Panc1 (cell line): ENCODE data around the gene GUCY1B1. TPM values are rescaled to one million over a fixed set of nuclear protein-coding genes. Genes with fewer than 3 reads are reported as not detected.

Source experiments
- ATAC-seq: fragments of 200-7000 bp; cut with Tn5 transposase; 2 replicates; pipeline ENCODE4 v1.9.1; 2020; ENCODE audit warnings: mild to moderate bottlenecking, moderate library complexity
- BruUV-seq: library from RNA; stranded (reverse); fragments of 400-500 nt; replicated peaks from 2 replicates; lab custom pipeline; 2021; lab: Mats Ljungman, UMichigan
- CTCF ChIA-PET: fragments of 300-600 bp; sonication (Branson Sonifier 250); formaldehyde crosslinking; loops from one replicate; lab custom pipeline; 2022; ENCODE audit warnings: antibody characterized with exemption; lab: Charles Lee
- POLR2A ChIA-PET: fragments of 300-600 bp; sonication (Branson Sonifier 250); formaldehyde crosslinking; loops from one replicate; lab custom pipeline; 2022; ENCODE audit warnings: antibody characterized with exemption; lab: Charles Lee
- DNase-seq: peaks from one replicate; pipeline ENCODE4 v3.0.0-alpha.2; 2010; ENCODE audit warnings: low read depth, low spot score
- H3K27ac ChIP-seq: 2 replicates; pipeline ENCODE4 v1.5.1; 2011; ENCODE audit warnings: mild to moderate bottlenecking, low read length, inconsistent platforms
- H3K27me3 ChIP-seq: fragments of 200-500 bp; sonication (Bioruptor generic); 2 replicates; pipeline ENCODE4 v1.6.0; 2014; ENCODE audit warnings: low read length, inconsistent platforms; ENCODE audit not compliant: control insufficient read depth, insufficient read depth
- H3K36me3 ChIP-seq: fragments of 200-500 bp; sonication (Bioruptor generic); 2 replicates; pipeline ENCODE4 v1.5.1; 2014; ENCODE audit warnings: inconsistent platforms, mild to moderate bottlenecking, low read length, moderate library complexity; ENCODE audit not compliant: control insufficient read depth, insufficient read depth
- H3K4me1 ChIP-seq: 2 replicates; pipeline ENCODE4 v1.5.1; 2011; ENCODE audit warnings: inconsistent platforms, mild to moderate bottlenecking, low read length, moderate library complexity; ENCODE audit not compliant: control insufficient read depth, insufficient read depth
- H3K4me3 ChIP-seq, 2 experiments: 2 replicates each; pipeline ENCODE4 v1.5.1; 2011 to 2012; ENCODE audit warnings: low read depth in 2 of 2, low read length in 2 of 2, mild to moderate bottlenecking in 2 of 2, inconsistent platforms in 1 of 2, moderate library complexity in 1 of 2
- H3K9me3 ChIP-seq: fragments of 200-500 bp; sonication (Bioruptor generic); 2 replicates; pipeline ENCODE4 v1.5.1; 2014; ENCODE audit warnings: low read depth, mild to moderate bottlenecking, inconsistent platforms, low read length, moderate library complexity; ENCODE audit not compliant: control insufficient read depth, insufficient read depth
- CTCF ChIP-seq: fragments of 450-650 bp; IDR thresholded peaks from 2 replicates; pipeline ENCODE4 v1.5.1; 2017; ENCODE audit warnings: mild to moderate bottlenecking
- POLR2AphosphoS5 ChIP-seq: IDR thresholded peaks from 2 replicates; pipeline ENCODE4 v1.6.1; 2012; ENCODE audit warnings: mild to moderate bottlenecking, low read depth, low read length, moderate library complexity
- SIN3A ChIP-seq: IDR thresholded peaks from 2 replicates; pipeline ENCODE4 v1.6.1; 2012; ENCODE audit warnings: low read depth, mild to moderate bottlenecking, low read length, moderate library complexity, borderline replicate concordance; ENCODE audit not compliant: insufficient read depth
- TCF7L2 ChIP-seq: IDR thresholded peaks from 2 replicates; pipeline ENCODE4 v1.6.1; 2011; ENCODE audit warnings: mild to moderate bottlenecking, low read depth, low read length, inconsistent platforms
- in situ Hi-C: cut with HindIII; loops from 2 replicates; pipeline ENCODE4 v1.10.0; 2016; ENCODE audit warnings: low sequenced_read_pairs, low pct_unique_long_range_greater_than_20kb
- intact Hi-C: fragments of 100-400 bp; cut with micrococcal nuclease; formaldehyde crosslinking; loops from one replicate; pipeline ENCODE4 v1.10.0; 2022; ENCODE audit not compliant: unreplicated experiment
- total RNA-seq: library from RNA; stranded (reverse); gene quantifications from one replicate; pipeline ENCODE4 v1.2.1, GENCODE V29; 2021; ENCODE audit not compliant: unreplicated experiment
- TF ChIP-seq, protein P1 (sequence below), 2 experiments: IDR thresholded peaks; 2 replicates each; pipeline ENCODE4 v1.6.1; 2011 to 2012; ENCODE audit warnings: low read depth in 2 of 2, control low read depth in 1 of 2, low read length in 1 of 2, mild to moderate bottlenecking in 1 of 2, moderate library complexity in 1 of 2; ENCODE audit not compliant: insufficient read depth in 1 of 2

Gene GUCY1B1
- total RNA-seq, 1 experiment from 2014 or later = 0.36 TPM

DNA sequence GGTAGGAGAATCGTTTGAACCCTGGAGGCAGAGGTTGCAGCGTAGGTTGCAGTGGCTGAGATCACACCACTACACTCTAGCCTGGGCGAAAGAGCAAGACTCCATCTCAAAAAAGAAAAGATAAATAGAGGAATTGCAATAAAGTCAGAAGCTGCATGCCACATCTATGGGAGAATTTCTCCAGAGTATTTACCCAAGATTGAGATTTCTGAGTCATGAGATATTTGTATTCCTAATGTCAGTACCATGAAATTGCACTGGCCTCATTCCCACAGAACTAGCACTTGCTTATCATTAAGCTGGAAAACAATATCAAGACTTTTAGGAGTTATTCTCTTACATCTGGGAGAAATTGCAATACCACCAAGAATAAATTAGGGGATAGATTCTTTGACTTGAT, 69.8 kb downstream of the GUCY1B1 start:
- no TSS peak for BruUV-seq
- DNase-seq = no peak

GRCh38 chr4:155832664-155833063, 73.8 kb downstream of the GUCY1B1 start:
- TF ChIP-seq SIN3A (no peak), POLR2AphosphoS5 (no peak), CTCF (no peak), TCF7L2 (no peak)
- TF ChIP-seq, protein P1, sequence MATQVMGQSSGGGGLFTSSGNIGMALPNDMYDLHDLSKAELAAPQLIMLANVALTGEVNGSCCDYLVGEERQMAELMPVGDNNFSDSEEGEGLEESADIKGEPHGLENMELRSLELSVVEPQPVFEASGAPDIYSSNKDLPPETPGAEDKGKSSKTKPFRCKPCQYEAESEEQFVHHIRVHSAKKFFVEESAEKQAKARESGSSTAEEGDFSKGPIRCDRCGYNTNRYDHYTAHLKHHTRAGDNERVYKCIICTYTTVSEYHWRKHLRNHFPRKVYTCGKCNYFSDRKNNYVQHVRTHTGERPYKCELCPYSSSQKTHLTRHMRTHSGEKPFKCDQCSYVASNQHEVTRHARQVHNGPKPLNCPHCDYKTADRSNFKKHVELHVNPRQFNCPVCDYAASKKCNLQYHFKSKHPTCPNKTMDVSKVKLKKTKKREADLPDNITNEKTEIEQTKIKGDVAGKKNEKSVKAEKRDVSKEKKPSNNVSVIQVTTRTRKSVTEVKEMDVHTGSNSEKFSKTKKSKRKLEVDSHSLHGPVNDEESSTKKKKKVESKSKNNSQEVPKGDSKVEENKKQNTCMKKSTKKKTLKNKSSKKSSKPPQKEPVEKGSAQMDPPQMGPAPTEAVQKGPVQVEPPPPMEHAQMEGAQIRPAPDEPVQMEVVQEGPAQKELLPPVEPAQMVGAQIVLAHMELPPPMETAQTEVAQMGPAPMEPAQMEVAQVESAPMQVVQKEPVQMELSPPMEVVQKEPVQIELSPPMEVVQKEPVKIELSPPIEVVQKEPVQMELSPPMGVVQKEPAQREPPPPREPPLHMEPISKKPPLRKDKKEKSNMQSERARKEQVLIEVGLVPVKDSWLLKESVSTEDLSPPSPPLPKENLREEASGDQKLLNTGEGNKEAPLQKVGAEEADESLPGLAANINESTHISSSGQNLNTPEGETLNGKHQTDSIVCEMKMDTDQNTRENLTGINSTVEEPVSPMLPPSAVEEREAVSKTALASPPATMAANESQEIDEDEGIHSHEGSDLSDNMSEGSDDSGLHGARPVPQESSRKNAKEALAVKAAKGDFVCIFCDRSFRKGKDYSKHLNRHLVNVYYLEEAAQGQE (IDR thresholded peaks at IDR 0.05; ENCODE audit: insufficient read depth in 1 of 2, low read depth in 2 of 2, low read length in 1 of 2) = no peak
- no TSS peak for BruUV-seq
- no peak overlapping the region for H3K4me3 ChIP-seq
- POLR2A ChIA-PET = no interaction called here
- DNase-seq (no peak), ATAC-seq (no peak)
- CTCF ChIA-PET = no interaction called here
- no peaks in the 10 kb centered on the region for H3K4me1 ChIP-seq
- intact Hi-C loops (no loop called here), in situ Hi-C loops (no loop called here)
- H3K27me3 ChIP-seq = no peaks in the 10 kb centered on the region
- no peaks in the 10 kb centered on the region for H3K36me3 ChIP-seq
- H3K9me3 ChIP-seq = no peaks in the 10 kb centered on the region
- H3K27ac ChIP-seq = no peak overlapping the region

More for the DNA sequence above, 69.8 kb downstream of the GUCY1B1 start:
- Histone ChIP-seq H3K36me3 (no peaks in the 10 kb centered on the region), H3K9me3 (no peaks in the 10 kb centered on the region), H3K4me1 (no peaks in the 10 kb centered on the region), H3K27me3 (no peaks in the 10 kb centered on the region), H3K4me3 (no peak overlapping the region), H3K27ac (no peak overlapping the region)
- POLR2A ChIA-PET = no interaction called here
- CTCF ChIA-PET = no interaction called here
- ATAC-seq = no peak
- in situ Hi-C loops (no loop called here), intact Hi-C loops (loop anchor here (10.0 kb wide), 1 partner anchor 76 kb away; the partner anchor contains the start of gene TDO2)
- TF ChIP-seq TCF7L2 (no peak), CTCF (no peak), SIN3A (no peak), POLR2AphosphoS5 (no peak)
- TF ChIP-seq, protein P1 (IDR thresholded peaks at IDR 0.05; ENCODE audit: insufficient read depth in 1 of 2, low read depth in 2 of 2, low read length in 1 of 2) = no peak
